ENCODE data around the gene ASCC3. TPM values are rescaled to one million over a fixed set of nuclear protein-coding genes. Genes with fewer than 3 reads are reported as not detected.

Gene ASCC3
- total RNA-seq, 5 donors from 2014 or later (not counting 1 experiment from before 2014, with no cell fraction given): 39.2 to 49.6 (median 44.2) TPM

- DNase-seq: no peak
- ChIA-PET POLR2A (interaction anchor here in 1 of 2 donors (0.5 kb wide), 1 partner anchor 928 kb away, joined by 3 read pairs; no protein-coding TSS in a partner anchor), CTCF (no interaction called here)
- Mint-ChIP-seq H3K9me3 (no peaks in the 10 kb centered on the region), H3K4me1 (no peaks in the 10 kb centered on the region), H3K27ac (no peak overlapping the region), H3K27me3 (peaks cover 16 to 26% of the 10 kb centered on the region in 2 donors), H3K36me3 (no peaks in the 10 kb centered on the region), H3K4me3 (no peak overlapping the region)
- Histone ChIP-seq H3K9me3 (no peaks in the 10 kb centered on the region), H3K4me3 (ENCODE audit: control insufficient read depth in 1 of 2, extremely low read depth in 1 of 2, low read length in 1 of 2) (no peak overlapping the region), H3K27me3 (replicated peaks in 1 of 2; ENCODE audit: control insufficient read depth in 2 of 2, extremely low read depth in 1 of 2, insufficient read depth in 2 of 2, low read length in 1 of 2) (peaks cover 2 to 8% of the 10 kb centered on the region in 2 experiments), H3K36me3 (ENCODE audit: control insufficient read depth in 2 of 2, extremely low read depth in 1 of 2, insufficient read depth in 1 of 2, low read length in 1 of 2) (no peaks in the 10 kb centered on the region), H3K27ac (ENCODE audit: low read length) (no peak overlapping the region), H3K4me1 (ENCODE audit: control insufficient read depth in 1 of 2, extremely low read depth in 1 of 2, insufficient read depth in 2 of 2, low read length in 2 of 2) (no peaks in the 10 kb centered on the region)
- ATAC-seq (replicated peaks in 1 of 4): no peak
These were observed 37.0 kb upstream of the ASCC3 start for GRCh38 chr6:100918152-100918551.

- POLR2A ChIA-PET: no interaction called here
- no peak overlapping the region for H3K27ac Mint-ChIP-seq
- 80% methylated on average over 3 of the region's 3 CpGs for WGBS (ENCODE audit: insufficient coverage)
These were observed 34.7 kb upstream of the ASCC3 start for GRCh38 chr6:100915876-100916275.

GRCh38 chr6:100913400-100914276, 32.5 kb upstream of the ASCC3 start:
- Histone ChIP-seq H3K9me3 (no peaks in the 10 kb centered on the region), H3K27me3 (replicated peaks in 1 of 2; ENCODE audit: control insufficient read depth in 2 of 2, extremely low read depth in 1 of 2, insufficient read depth in 2 of 2, low read length in 1 of 2) (peaks cover 2 to 8% of the 10 kb centered on the region in 2 experiments), H3K4me3 (ENCODE audit: control insufficient read depth in 1 of 2, extremely low read depth in 1 of 2, low read length in 1 of 2) (no peak overlapping the region), H3K36me3 (ENCODE audit: control insufficient read depth in 2 of 2, extremely low read depth in 1 of 2, insufficient read depth in 1 of 2, low read length in 1 of 2) (no peaks in the 10 kb centered on the region), H3K27ac (ENCODE audit: low read length) (no peak overlapping the region), H3K4me1 (ENCODE audit: control insufficient read depth in 1 of 2, extremely low read depth in 1 of 2, insufficient read depth in 2 of 2, low read length in 2 of 2) (no peaks in the 10 kb centered on the region)
- CTCF ChIA-PET: no interaction called here
- DNase-seq (peak in 3 of 35 experiments; percentile 1 to 20 (median 10)), ATAC-seq (replicated peaks in 1 of 4) (peak in 3 of 4 experiments; percentile 47 to 61 (median 60))
- Mint-ChIP-seq H3K27ac (no peak overlapping the region), H3K27me3 (peaks cover 16 to 25% of the 10 kb centered on the region in 2 donors), H3K4me3 (no peak overlapping the region), H3K36me3 (no peaks in the 10 kb centered on the region), H3K4me1 (no peaks in the 10 kb centered on the region), H3K9me3 (no peaks in the 10 kb centered on the region)
- POLR2A ChIA-PET: no interaction called here
- WGBS (ENCODE audit: insufficient coverage): 75% methylated on average over 20 of the region's 24 CpGs

More at GRCh38 chr6:100915876-100916275, 34.7 kb upstream of the ASCC3 start:
- DNase-seq (no peak), ATAC-seq (replicated peaks in 1 of 4) (no peak)
- no peaks in the 10 kb centered on the region for H3K9me3 ChIP-seq
- no peak overlapping the region for H3K27ac ChIP-seq (ENCODE audit: low read length)
- H3K4me1 Mint-ChIP-seq: no peaks in the 10 kb centered on the region
- no peak overlapping the region for H3K4me3 ChIP-seq (ENCODE audit: control insufficient read depth in 1 of 2, extremely low read depth in 1 of 2, low read length in 1 of 2)
- no peaks in the 10 kb centered on the region for H3K36me3 Mint-ChIP-seq
- H3K9me3 Mint-ChIP-seq: no peaks in the 10 kb centered on the region
- H3K4me1 ChIP-seq (ENCODE audit: control insufficient read depth in 1 of 2, extremely low read depth in 1 of 2, insufficient read depth in 2 of 2, low read length in 2 of 2): no peaks in the 10 kb centered on the region
- H3K4me3 Mint-ChIP-seq: no peak overlapping the region
- H3K27me3 ChIP-seq (replicated peaks in 1 of 2; ENCODE audit: control insufficient read depth in 2 of 2, extremely low read depth in 1 of 2, insufficient read depth in 2 of 2, low read length in 1 of 2): peaks cover 2 to 8% of the 10 kb centered on the region in 2 experiments
- H3K27me3 Mint-ChIP-seq: peaks cover 22 to 29% of the 10 kb centered on the region in 2 donors
- CTCF ChIA-PET: no interaction called here
- no peaks in the 10 kb centered on the region for H3K36me3 ChIP-seq (ENCODE audit: control insufficient read depth in 2 of 2, extremely low read depth in 1 of 2, insufficient read depth in 1 of 2, low read length in 1 of 2)

- no CpG with 5 or more reads among the region's 1 CpG for WGBS (ENCODE audit: insufficient coverage)
- H3K4me1 ChIP-seq (ENCODE audit: control insufficient read depth in 1 of 2, extremely low read depth in 1 of 2, insufficient read depth in 2 of 2, low read length in 2 of 2): no peaks in the 10 kb centered on the region
- ATAC-seq (replicated peaks in 1 of 4): no peak
- peaks cover 0 to 4% (median 2%) of the 10 kb centered on the region in 3 donors for H3K4me1 Mint-ChIP-seq
- H3K27ac ChIP-seq (ENCODE audit: low read length): no peak overlapping the region
- no peak overlapping the region for H3K4me3 Mint-ChIP-seq
- ChIA-PET POLR2A (interaction anchor here in 1 of 2 donors (0.7 kb wide), 1 partner anchor 103 kb away, joined by 3 read pairs; no protein-coding TSS in a partner anchor), CTCF (no interaction called here)
- peaks cover 0 to 4% of the 10 kb centered on the region in 2 donors for H3K27me3 Mint-ChIP-seq
- no peak for DNase-seq
- no peaks in the 10 kb centered on the region for H3K36me3 Mint-ChIP-seq
- H3K27ac Mint-ChIP-seq: no peak overlapping the region
- no peaks in the 10 kb centered on the region for H3K36me3 ChIP-seq (ENCODE audit: control insufficient read depth in 2 of 2, extremely low read depth in 1 of 2, insufficient read depth in 1 of 2, low read length in 1 of 2)
- H3K27me3 ChIP-seq (replicated peaks in 1 of 2; ENCODE audit: control insufficient read depth in 2 of 2, extremely low read depth in 1 of 2, insufficient read depth in 2 of 2, low read length in 1 of 2): no peaks in the 10 kb centered on the region
- H3K9me3 Mint-ChIP-seq: no peaks in the 10 kb centered on the region
- H3K9me3 ChIP-seq: no peaks in the 10 kb centered on the region
- no peak overlapping the region for H3K4me3 ChIP-seq (ENCODE audit: control insufficient read depth in 1 of 2, extremely low read depth in 1 of 2, low read length in 1 of 2)
These were observed 25.2 kb upstream of the ASCC3 start for GRCh38 chr6:100906325-100906724.

GRCh38 chr6:100905067-100905466, 23.9 kb upstream of the ASCC3 start:
- ATAC-seq (replicated peaks in 1 of 4) (no peak), DNase-seq (no peak)
- Mint-ChIP-seq H3K27me3 (no peaks in the 10 kb centered on the region), H3K36me3 (no peaks in the 10 kb centered on the region), H3K27ac (no peak overlapping the region), H3K4me3 (no peak overlapping the region), H3K4me1 (peaks cover 0 to 4% (median 2%) of the 10 kb centered on the region in 3 donors), H3K9me3 (no peaks in the 10 kb centered on the region)
- Histone ChIP-seq H3K27me3 (replicated peaks in 1 of 2; ENCODE audit: control insufficient read depth in 2 of 2, extremely low read depth in 1 of 2, insufficient read depth in 2 of 2, low read length in 1 of 2) (no peaks in the 10 kb centered on the region), H3K9me3 (no peaks in the 10 kb centered on the region), H3K4me3 (ENCODE audit: control insufficient read depth in 1 of 2, extremely low read depth in 1 of 2, low read length in 1 of 2) (no peak overlapping the region), H3K36me3 (ENCODE audit: control insufficient read depth in 2 of 2, extremely low read depth in 1 of 2, insufficient read depth in 1 of 2, low read length in 1 of 2) (no peaks in the 10 kb centered on the region), H3K4me1 (ENCODE audit: control insufficient read depth in 1 of 2, extremely low read depth in 1 of 2, insufficient read depth in 2 of 2, low read length in 2 of 2) (no peaks in the 10 kb centered on the region), H3K27ac (ENCODE audit: low read length) (no peak overlapping the region)
- ChIA-PET CTCF (no interaction called here), POLR2A (no interaction called here)
- WGBS (ENCODE audit: insufficient coverage): no CpG with 5 or more reads among the region's 4 CpGs

- POLR2A ChIA-PET: no interaction called here
- no peak overlapping the region for H3K27ac Mint-ChIP-seq
- 91% methylated on average over 4 of the region's 4 CpGs for WGBS (ENCODE audit: insufficient coverage)
These were observed 23.2 kb upstream of the ASCC3 start for GRCh38 chr6:100904316-100904715.

More at GRCh38 chr6:100904316-100904715, 23.2 kb upstream of the ASCC3 start:
- no peak overlapping the region for H3K4me3 Mint-ChIP-seq
- ATAC-seq (replicated peaks in 1 of 4): no peak
- Histone ChIP-seq H3K27ac (ENCODE audit: low read length) (no peak overlapping the region), H3K4me3 (ENCODE audit: control insufficient read depth in 1 of 2, extremely low read depth in 1 of 2, low read length in 1 of 2) (no peak overlapping the region), H3K36me3 (ENCODE audit: control insufficient read depth in 2 of 2, extremely low read depth in 1 of 2, insufficient read depth in 1 of 2, low read length in 1 of 2) (no peaks in the 10 kb centered on the region), H3K9me3 (no peaks in the 10 kb centered on the region), H3K27me3 (replicated peaks in 1 of 2; ENCODE audit: control insufficient read depth in 2 of 2, extremely low read depth in 1 of 2, insufficient read depth in 2 of 2, low read length in 1 of 2) (no peaks in the 10 kb centered on the region), H3K4me1 (ENCODE audit: control insufficient read depth in 1 of 2, extremely low read depth in 1 of 2, insufficient read depth in 2 of 2, low read length in 2 of 2) (no peaks in the 10 kb centered on the region)
- no peaks in the 10 kb centered on the region for H3K9me3 Mint-ChIP-seq
- no peaks in the 10 kb centered on the region for H3K36me3 Mint-ChIP-seq
- CTCF ChIA-PET: no interaction called here
- no peak for DNase-seq
- H3K4me1 Mint-ChIP-seq: peaks cover 0 to 4% (median 2%) of the 10 kb centered on the region in 3 donors
- H3K27me3 Mint-ChIP-seq: no peaks in the 10 kb centered on the region
